NCI-H446 treated with DMSO at 0.1 percent for 48 hours (cell line): ENCODE measurements around the gene TRPM6.

Experiments used
- DNase-seq: peaks from one replicate; lab custom pipeline; 2025; lab: John Stamatoyannopoulos, UW

Gene TRPM6

GRCh38 chr9:74771672-74772071 lies 116.0 kb downstream of the TRPM6 start:
- DNase-seq: no peak

GRCh38 chr9:74771262-74771585 lies 116.5 kb downstream of the TRPM6 start:
- no peak for DNase-seq

DNA sequence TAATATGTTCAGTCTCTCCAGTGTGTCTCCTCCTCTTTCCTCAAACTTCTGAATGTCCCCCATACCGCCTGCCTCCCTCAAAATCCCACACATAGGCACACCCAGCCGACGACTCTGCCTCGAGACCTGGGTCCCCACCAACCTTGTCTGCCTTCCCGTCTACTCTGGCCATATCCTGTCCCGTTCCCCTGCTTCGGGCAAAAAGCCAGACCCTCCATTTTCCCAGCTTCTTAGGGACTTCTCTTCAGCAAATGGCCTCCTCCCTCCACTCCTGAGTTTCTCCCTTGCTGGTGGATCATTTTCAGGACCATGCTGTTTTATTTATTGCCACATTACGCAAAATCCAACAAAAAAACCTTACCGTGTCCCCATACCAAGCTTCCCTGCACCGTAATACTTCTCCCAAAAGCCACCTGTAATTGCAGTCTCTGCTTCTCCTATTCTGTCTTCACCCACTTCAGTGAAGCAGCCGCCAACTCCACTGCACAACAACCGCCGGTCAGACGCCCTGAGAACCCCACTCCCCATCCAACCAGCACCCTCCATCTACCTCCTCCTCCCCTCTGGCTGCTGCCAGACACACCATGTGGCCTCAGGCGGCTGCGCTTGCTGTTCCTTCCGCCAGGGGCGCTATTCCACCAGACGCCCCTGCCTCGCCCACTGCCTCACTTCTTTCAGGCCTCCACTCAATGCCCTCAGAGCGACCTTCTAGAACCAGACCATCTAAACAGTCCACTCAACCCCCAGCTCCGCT lies 117.0 kb downstream of the TRPM6 start:
- peak; percentile 11 for DNase-seq

DNA sequence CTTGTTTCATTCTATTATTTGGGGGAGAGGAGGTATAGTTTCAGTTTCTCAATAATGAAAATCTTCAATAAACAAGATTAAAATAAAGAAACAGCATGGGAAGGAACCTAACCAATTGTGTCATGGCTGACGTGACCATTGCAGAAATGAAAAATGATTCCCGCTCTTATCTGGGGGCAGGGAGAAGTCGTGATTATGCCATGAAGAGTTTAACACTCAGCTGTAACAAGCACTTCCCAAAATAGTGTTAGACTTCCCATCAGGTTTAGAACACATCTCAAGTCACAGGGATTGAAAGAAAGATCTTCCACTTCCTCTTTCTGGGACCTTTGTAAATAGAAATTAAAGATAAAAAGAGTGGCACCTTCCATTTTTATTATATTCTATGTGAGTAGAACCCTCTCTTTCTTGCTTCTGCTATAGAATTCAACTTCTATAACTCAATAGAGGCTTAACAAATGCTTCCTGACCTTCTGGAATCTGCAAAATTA lies 122.2 kb downstream of the TRPM6 start:
- no peak for DNase-seq

GRCh38 chr9:74762950-74763349 lies 124.8 kb downstream of the TRPM6 start:
- no peak for DNase-seq

DNA sequence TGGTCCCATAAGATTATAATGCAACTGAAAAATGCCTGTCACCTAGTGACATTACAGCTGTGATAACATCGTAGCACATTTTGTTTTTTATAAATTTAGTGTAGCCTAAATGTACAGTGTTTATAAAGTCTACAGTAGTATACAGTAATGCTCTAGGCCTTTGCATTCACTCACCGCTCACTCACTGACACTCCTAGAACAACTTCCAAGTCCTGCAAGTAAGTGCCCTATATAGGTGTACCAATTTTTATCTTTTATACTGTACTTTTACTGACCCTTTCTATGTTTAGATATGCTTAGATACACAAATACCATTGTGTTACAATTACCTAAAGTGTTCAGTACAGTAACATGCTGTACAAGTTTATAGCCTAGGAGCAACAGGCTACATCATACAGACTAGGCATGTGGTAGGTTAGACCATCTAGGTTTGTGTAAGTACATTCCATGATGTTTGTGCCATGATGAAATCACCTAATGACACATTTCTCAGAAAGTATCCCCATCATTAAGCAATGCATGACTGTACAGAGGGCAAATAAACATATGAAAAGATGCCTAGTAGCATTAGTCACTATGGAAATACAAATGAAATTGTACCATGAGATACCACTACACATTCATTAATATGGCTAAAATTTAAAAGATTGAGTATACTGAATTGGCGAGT lies 127.6 kb downstream of the TRPM6 start:
- no peak for DNase-seq

DNA sequence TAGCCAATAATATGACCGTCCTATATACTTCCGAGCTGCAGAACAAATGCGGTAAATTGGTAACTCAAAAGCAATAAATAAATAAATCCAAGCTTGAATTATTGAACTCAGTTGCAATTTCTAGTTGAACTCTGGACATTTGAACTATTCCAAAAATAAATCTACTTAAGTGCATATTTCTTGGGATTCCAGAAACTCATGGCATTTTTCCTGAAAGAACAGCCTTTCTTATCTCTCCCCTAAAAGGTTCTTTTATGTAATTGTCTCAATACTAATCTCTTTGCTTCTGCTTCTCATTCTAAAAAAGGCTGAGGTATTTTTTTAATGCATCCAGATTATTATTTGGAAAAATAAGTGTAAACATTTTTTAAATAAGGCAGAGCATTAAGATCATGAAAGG lies 131.7 kb downstream of the TRPM6 start:
- DNase-seq: no peak

DNA sequence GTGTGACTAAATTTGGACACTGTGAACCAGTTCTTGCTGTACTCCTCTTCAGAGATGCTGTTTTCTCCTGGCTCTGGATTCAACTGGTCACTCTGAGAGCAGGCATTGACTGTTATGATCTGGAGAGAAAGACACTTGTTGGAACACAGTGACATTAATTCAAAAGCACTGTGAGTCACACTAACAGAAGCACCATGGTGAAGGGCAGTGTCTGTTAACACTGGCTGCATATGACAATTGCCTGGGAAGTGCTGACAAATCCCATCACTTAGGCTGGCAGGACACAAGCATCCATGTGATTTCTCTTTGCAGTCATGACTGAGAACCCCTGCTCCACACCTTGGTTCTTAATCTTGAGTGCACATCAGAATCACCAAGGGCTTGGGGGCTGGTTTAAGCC lies 132.4 kb downstream of the TRPM6 start:
- DNase-seq: no peak

DNA sequence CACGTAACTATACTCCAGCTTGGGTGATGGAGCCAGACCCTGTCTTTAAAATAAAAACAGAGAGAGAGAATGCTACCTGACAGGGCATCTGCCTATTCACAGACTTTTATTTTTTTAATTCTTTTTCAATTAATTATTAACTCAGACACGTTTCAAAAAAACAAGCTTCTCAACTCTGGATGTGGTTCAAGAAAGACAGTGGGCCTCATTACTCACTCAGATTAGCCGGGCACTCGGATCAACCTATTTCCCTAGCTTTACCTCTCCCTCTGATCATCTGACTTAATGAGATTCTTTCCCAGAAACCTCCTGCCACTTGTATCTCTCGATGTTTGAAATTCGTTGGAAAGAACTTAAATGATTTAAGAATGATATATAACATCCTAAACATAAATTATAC lies 134.1 kb downstream of the TRPM6 start:
- DNase-seq: no peak

DNA sequence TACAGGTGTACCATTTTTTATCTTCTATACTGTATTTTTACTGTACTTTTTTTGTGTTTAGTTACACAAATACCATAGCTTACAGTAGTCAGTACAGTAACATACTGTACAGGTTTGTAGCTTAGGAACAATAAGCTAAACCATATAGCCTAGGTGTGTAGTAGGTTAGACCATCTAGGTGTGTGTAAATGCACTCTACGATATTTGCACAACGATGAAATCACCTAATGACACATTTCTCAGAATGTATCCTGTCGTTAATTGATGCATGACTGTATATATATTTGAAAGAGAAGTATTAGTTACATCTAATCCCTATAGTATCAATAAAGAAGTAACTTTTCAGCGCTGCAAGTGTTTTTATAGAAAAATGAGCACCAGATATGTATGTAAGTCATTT lies 138.8 kb downstream of the TRPM6 start:
- DNase-seq: no peak

DNA sequence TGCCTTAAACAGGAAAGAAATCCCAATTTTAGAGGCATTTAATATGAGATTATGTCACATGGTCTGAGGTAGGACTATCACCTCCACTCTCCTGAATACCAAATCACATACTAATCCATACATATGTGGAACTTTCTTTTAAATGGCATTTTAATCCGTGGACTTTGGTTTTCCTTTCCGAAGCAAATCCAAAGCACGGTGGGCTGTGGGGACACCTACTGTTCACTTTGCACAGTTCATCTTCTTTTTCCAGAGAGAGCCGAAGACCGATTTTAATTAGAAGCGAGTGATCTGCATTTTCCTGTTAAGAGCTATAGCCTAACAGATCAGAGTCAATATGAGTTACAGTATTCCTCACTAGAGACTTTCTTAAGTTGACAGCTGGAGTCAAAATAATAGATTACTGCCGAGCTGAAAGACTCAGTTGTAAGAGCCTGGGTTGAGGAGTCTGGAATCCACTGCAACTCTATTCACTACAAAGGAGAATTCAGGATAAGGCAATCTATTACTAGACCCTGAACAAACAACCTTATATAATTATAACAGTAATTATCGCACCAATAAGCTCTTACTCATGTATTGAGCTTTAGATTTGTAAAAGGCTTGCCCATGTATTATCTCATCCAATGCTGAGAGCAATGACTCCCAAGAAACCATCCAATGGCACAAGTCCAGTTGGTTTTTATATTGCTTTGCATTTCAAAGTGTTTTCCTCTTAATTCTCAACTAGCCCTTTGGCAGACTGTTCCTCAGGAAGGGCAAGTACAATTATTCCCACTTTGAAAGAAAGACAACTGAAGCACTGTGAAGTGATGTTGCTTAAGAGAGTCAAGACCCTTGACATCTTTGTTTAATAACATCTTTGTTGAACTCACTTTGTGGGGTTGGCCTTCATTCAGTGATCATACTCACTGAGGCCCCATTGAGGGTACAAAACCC lies 144.7 kb downstream of the TRPM6 start:
- DNase-seq: no peak

GRCh38 chr9:74742191-74742790 lies 145.4 kb downstream of the TRPM6 start:
- DNase-seq: no peak

GRCh38 chr9:74736646-74737045 lies 151.1 kb downstream of the TRPM6 start:
- no peak for DNase-seq

DNA sequence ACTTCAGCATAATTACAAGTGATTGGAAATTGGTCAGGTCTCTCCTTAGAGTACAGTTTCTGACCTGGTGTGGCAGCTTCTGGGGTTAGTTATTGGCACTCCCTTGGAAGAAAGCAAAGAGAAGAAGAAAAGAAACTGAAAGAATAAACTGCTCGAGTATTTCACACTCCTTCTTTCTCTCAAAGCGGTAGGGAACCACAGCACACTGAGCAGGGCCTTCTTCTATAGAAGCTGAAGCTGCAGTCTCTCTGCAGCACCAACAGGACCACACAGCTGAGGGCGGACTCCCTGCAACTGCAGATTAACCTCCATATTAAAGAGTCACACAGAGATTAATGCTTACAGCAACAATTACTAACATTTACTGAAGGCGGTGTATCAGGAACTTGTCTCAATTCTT lies 152.0 kb downstream of the TRPM6 start:
- no peak for DNase-seq

GRCh38 chr9:74729136-74729695 lies 158.5 kb downstream of the TRPM6 start:
- DNase-seq: no peak

DNA sequence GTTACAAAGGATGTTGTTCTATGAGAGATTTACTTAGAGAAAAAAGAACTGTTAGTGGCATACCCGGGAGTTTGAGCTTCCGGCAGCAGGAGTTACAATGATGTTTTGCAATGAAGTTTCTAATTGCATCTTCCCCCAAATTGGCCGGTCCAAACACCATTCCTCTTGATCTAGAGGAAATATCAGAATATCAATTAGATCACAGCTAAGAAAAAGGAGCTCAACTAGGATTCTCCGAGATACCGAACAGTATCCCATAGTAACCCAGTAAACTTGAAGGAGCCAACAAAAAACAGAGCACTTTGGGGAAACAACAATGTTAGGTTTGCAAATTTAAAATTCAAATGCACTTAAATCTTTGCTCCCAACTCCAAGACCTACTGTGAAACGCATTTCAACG lies 159.5 kb downstream of the TRPM6 start:
- no peak for DNase-seq

GRCh38 chr9:74726581-74726980 lies 161.1 kb downstream of the TRPM6 start:
- DNase-seq: no peak

DNA sequence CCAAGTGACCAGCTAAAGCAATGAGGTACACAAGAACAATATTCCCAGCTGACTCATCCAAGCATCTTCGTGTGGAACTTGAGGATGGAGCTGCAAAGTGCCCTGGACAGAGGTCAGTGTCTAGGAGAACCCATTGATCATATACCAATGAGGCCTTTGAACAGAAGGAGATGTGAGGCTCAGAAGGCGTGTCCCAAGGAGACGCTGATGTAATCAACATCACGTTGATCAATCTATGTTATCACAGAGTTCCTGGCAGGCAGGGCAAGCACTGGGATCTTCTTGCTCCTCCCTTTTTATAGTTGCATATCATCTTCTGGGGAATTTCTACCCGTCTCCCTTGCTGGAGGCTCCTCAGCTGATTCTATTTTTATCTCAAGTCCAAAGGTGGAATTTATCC lies 163.4 kb downstream of the TRPM6 start:
- no peak for DNase-seq

DNA sequence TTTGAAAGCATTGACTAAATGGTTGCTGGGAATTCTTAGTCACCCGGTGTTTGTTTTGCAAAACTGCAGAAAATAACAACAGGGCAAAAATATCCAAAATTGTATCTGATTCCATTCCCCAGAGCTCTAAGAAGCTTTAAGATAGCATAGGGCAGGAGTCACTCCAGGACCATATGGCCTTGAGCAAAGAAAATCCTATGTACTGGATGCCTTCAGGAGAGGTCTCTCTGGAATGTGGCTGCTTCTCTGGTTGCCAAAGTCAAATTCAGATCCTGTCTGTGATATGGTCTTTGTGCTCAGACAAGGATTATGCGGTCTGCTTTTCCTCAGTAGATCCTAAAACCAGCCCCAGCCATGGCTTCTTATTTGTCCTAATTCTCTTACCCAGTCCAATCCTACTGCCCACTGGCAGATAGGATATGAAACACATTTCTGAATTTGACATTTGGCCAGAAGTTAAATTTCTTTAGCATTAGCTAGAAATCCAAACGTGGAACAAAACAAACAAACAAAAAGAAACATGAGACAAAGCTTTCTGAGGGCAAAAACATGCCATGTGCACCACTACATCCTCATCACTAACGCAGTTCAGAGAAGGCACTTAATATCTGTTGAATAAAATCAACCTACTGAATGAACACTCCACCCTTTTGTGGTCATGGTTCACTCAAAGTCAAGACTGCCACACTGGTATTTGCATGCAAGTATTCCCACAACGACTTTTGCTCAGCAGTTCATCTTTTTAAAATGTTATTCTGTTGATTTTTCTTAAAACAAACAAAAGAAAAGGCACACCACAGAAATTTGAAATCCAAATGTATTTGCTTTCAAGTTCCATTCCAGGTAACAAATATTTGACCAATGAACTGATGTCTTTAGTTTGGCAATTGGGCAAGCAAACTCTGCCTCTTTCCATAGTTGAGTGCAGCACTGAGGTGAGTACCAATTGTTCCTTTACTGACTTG lies 165.7 kb downstream of the TRPM6 start:
- no peak for DNase-seq

DNA sequence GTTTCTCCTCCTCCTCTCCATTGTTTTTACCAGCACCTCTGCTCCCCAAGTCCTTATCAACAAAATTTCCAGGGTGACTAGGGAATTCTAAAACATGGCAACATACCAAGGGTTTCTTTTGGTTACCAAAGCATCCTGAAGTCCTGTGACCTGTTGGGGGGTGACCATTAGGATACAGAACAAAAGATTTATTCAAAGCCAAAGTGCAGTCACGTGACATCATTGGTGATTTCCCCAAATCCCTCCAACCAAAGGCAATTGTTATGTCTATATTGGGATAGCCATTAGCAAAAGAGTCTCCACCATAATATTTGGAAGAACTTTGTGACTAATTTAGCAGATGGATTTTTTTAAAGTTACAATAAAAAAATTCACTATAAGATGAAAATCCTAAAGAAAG lies 168.4 kb downstream of the TRPM6 start:
- no peak for DNase-seq

GRCh38 chr9:74718709-74719108 lies 169.0 kb downstream of the TRPM6 start:
- DNase-seq: no peak
